ENCODE measurements around the gene PLEKHM3. TPM values are rescaled to one million over a fixed set of nuclear protein-coding genes. Genes with fewer than 3 reads are reported as not detected.
A peak's percentile ranks its signal among the peaks of the same experiment; 100 is the strongest.

The PLEKHM3 gene
- total RNA-seq, 6 donors from 2014 or later = 16.4 to 56.3 (median 28.6) TPM

DNA sequence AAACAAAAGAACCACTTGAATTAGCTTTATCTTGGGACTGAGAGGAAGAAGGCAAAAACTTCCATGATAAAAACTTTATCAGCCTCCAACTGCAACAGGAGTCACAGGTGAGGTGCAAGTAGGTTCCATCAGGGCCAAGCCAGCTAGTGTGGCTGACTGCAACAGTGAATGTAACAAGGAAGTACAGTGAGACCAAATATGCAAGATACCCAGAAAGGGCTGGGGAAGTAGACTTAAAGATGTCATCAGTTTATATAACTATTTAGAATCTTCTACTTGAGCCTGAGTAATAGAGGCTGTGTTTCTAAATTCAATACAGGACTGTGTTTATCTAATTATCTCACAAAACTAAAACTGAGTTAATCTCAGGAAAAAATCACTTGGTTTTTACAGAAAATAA, 14.8 kb downstream of the PLEKHM3 start:
- Histone ChIP-seq H3K4me1 (peaks cover 20 to 29% (median 24%) of the 10 kb centered on the region in 4 donors), H3K9me3 (no peaks in the 10 kb centered on the region), H3K4me3 (no peak overlapping the region), H3K36me3 (no peaks in the 10 kb centered on the region), H3K27ac (no peak overlapping the region), H3K27me3 (no peaks in the 10 kb centered on the region)
- ATAC-seq (ENCODE audit: low FRiP score in 2 of 2) (peak in 1 of 2 donors; percentile 28), DNase-seq (no peak)
- TF ChIP-seq CTCF (IDR thresholded peaks at IDR 0.05) = no peak

DNA sequence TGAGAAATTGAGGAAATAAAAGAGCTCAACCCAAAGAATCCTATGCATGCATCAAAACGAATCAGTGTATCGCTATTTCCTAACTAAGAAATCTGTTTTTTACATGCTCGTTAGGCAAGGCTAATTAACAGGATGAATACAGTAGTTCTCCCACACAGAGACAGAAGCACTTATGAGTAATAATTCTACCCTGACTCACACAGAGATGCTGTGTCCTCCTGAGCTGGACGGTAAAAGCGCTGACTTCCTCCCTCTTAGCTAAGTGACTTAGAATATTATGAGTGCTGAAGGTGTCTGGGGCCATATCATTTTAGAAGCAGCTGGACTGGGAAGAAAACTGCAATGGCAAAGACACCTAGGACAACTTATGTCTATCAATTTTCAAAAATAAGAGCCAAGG, 18.5 kb downstream of the PLEKHM3 start:
- 86 to 87% methylated on average over 5 of the region's 5 CpGs for WGBS, 2 donors
- no peak overlapping the region for H3K27ac ChIP-seq
- no peak for ATAC-seq (ENCODE audit: low FRiP score in 2 of 2)
- no peaks in the 10 kb centered on the region for H3K9me3 ChIP-seq
- H3K4me3 ChIP-seq = no peak overlapping the region
- TF ChIP-seq POLR2AphosphoS5 (IDR thresholded peaks at IDR 0.05) (no peak), EP300 (IDR thresholded peaks at IDR 0.05) (no peak), POLR2A (IDR thresholded peaks at IDR 0.05) (no peak), CTCF (IDR thresholded peaks at IDR 0.05) (no peak)
- no peak for DNase-seq
- H3K36me3 ChIP-seq = no peaks in the 10 kb centered on the region
- H3K4me1 ChIP-seq = peaks cover 0 to 14% (median 10%) of the 10 kb centered on the region in 4 donors
- no peaks in the 10 kb centered on the region for H3K27me3 ChIP-seq

- Histone ChIP-seq H3K4me1 (peaks cover 2 to 15% (median 15%) of the 10 kb centered on the region in 4 donors), H3K27ac (no peak overlapping the region), H3K4me3 (no peak overlapping the region), H3K27me3 (no peaks in the 10 kb centered on the region), H3K36me3 (peaks cover 0 to 4% (median 0%) of the 10 kb centered on the region in 4 donors), H3K9me3 (no peaks in the 10 kb centered on the region)
- 80 to 83% methylated on average over 3 of the region's 3 CpGs for WGBS, 2 donors
- no peak for ATAC-seq (ENCODE audit: low FRiP score in 2 of 2)
- no peak for DNase-seq
- TF ChIP-seq POLR2AphosphoS5 (IDR thresholded peaks at IDR 0.05) = no peak
- no peak for TF ChIP-seq EP300 (IDR thresholded peaks at IDR 0.05)
- no peak for TF ChIP-seq POLR2A (IDR thresholded peaks at IDR 0.05)
- TF ChIP-seq CTCF (IDR thresholded peaks at IDR 0.05) = no peak
These were observed 19.0 kb downstream of the PLEKHM3 start for GRCh38 chr2:208006337-208006736.

GRCh38 chr2:208001924-208002323, 23.4 kb downstream of the PLEKHM3 start:
- Histone ChIP-seq H3K27me3 (no peaks in the 10 kb centered on the region), H3K36me3 (peaks cover 0 to 27% (median 0%) of the 10 kb centered on the region in 4 donors), H3K4me1 (peaks cover 2 to 17% (median 15%) of the 10 kb centered on the region in 4 donors), H3K9me3 (no peaks in the 10 kb centered on the region), H3K4me3 (no peak overlapping the region), H3K27ac (no peak overlapping the region)
- ATAC-seq (ENCODE audit: low FRiP score in 2 of 2) (no peak), DNase-seq (no peak)
- WGBS, 2 donors = 61% methylated on average over 5 of the region's 5 CpGs
- TF ChIP-seq EP300 (IDR thresholded peaks at IDR 0.05) (no peak), POLR2AphosphoS5 (IDR thresholded peaks at IDR 0.05) (no peak), POLR2A (IDR thresholded peaks at IDR 0.05) (no peak), CTCF (IDR thresholded peaks at IDR 0.05) (no peak)

GRCh38 chr2:208000701-208001395, 24.5 kb downstream of the PLEKHM3 start:
- WGBS, 2 donors = 93 to 95% methylated on average over 10 of the region's 10 CpGs

More at GRCh38 chr2:208000701-208001395, 24.5 kb downstream of the PLEKHM3 start:
- no peak overlapping the region for H3K27ac ChIP-seq
- H3K4me3 ChIP-seq = no peak overlapping the region
- DNase-seq = no peak
- ATAC-seq (ENCODE audit: low FRiP score in 2 of 2) = no peak
- no peaks in the 10 kb centered on the region for H3K9me3 ChIP-seq
- TF ChIP-seq POLR2AphosphoS5 (IDR thresholded peaks at IDR 0.05) (no peak), EP300 (IDR thresholded peaks at IDR 0.05) (no peak), POLR2A (IDR thresholded peaks at IDR 0.05) (no peak), CTCF (IDR thresholded peaks at IDR 0.05) (no peak)
- no peaks in the 10 kb centered on the region for H3K27me3 ChIP-seq
- H3K36me3 ChIP-seq = peaks cover 0 to 27% (median 0%) of the 10 kb centered on the region in 4 donors
- peaks cover 2 to 25% (median 20%) of the 10 kb centered on the region in 4 donors for H3K4me1 ChIP-seq
